OCI-LY7 (cell line): Measurements from ENCODE around the gene ZCWPW2.

Experiments
- EZH2phosphoT487 ChIP-seq: fragments of 200-600 bp; sonication (generic); IDR thresholded peaks from 2 replicates; pipeline ENCODE4 v1.6.1; 2018; ENCODE audit warnings: low read depth, borderline replicate concordance, mild to moderate bottlenecking, mixed run types, antibody characterized with exemption, low read length, moderate library complexity, mixed read lengths
- TF ChIP-seq, protein P1 (sequence below): fragments of 200-600 bp; sonication (generic); conservative IDR thresholded peaks from 2 replicates; pipeline ENCODE4 v1.5.1; 2014; ENCODE audit warnings: mild to moderate bottlenecking, antibody characterized with exemption, low read length, moderate library complexity, mixed read lengths

DNA sequence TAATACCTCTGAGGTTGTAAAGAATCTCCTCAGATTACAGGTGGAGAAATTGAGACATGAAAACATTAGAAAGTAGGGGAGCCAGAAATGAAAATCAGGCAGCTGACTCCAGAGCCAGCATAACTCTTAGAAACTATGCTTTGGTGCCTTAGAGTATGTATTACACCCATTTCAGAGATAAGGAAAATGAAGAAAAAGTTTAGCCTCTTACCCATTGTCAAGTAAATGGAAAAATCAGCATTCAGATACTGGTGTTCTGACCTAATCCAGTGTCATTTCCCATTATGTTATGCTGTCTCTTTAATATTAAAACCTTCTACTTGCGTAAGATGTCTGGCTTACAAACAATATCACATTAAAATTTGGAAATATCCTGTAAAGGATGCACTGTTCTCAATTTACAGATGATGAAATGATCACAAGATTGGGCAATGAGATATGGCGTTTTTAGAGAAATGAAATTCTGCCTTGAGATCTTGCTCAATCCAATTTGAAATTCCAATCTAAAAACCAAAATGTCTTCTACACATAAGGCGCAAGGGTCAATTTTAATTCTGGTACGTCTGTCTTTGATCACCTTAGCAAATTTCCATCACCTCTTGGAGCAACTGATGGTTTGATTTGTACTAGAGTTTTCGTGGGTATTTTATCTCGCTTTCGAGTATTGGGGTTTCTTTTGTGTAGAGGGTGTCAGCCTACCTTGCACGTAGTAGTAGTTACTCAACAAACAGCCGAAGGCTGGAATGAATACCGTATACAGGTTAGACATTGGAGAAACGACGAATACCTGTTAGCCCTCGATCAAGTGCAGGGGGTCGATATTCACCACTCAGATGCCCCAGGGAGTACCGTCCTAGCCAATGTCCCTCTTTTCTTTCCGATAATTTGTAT, 902 bp upstream of the ZCWPW2 start:
- TF ChIP-seq, protein P1, sequence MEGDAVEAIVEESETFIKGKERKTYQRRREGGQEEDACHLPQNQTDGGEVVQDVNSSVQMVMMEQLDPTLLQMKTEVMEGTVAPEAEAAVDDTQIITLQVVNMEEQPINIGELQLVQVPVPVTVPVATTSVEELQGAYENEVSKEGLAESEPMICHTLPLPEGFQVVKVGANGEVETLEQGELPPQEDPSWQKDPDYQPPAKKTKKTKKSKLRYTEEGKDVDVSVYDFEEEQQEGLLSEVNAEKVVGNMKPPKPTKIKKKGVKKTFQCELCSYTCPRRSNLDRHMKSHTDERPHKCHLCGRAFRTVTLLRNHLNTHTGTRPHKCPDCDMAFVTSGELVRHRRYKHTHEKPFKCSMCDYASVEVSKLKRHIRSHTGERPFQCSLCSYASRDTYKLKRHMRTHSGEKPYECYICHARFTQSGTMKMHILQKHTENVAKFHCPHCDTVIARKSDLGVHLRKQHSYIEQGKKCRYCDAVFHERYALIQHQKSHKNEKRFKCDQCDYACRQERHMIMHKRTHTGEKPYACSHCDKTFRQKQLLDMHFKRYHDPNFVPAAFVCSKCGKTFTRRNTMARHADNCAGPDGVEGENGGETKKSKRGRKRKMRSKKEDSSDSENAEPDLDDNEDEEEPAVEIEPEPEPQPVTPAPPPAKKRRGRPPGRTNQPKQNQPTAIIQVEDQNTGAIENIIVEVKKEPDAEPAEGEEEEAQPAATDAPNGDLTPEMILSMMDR, result no peak
- TF ChIP-seq EZH2phosphoT487, result no peak
